Measurements from ENCODE around the gene FBXO10.

The FBXO10 gene

GRCh38 chr9:37551468-37551867, 24.7 kb downstream of the FBXO10 start:
- TF ChIP-seq, protein P1, sequence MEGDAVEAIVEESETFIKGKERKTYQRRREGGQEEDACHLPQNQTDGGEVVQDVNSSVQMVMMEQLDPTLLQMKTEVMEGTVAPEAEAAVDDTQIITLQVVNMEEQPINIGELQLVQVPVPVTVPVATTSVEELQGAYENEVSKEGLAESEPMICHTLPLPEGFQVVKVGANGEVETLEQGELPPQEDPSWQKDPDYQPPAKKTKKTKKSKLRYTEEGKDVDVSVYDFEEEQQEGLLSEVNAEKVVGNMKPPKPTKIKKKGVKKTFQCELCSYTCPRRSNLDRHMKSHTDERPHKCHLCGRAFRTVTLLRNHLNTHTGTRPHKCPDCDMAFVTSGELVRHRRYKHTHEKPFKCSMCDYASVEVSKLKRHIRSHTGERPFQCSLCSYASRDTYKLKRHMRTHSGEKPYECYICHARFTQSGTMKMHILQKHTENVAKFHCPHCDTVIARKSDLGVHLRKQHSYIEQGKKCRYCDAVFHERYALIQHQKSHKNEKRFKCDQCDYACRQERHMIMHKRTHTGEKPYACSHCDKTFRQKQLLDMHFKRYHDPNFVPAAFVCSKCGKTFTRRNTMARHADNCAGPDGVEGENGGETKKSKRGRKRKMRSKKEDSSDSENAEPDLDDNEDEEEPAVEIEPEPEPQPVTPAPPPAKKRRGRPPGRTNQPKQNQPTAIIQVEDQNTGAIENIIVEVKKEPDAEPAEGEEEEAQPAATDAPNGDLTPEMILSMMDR (IDR thresholded peaks at IDR 0.05; ENCODE audit: low read depth, low read length), result no peak
- no peak overlapping the region for H3K4me3 ChIP-seq (ENCODE audit: low read depth, low read length)

DNA sequence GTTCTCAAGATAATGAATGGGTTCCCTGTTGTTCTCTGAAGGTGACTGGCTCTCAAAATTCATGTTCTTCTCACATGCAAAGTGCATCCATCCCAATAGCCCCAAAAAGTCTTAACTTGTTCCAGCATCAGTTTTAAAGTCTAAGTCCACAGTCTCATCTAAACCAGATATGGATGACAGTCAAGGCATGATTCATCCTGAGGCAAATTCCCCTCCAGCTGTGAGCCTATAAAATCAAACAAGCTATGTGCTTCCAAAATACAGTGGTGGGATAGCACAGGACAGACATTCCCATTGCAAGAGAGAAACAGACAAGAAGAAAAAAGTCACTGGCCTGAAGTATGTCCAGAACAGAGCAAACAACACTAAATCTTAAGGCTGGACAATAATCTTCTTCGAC, 25.4 kb downstream of the FBXO10 start:
- H3K4me3 ChIP-seq (ENCODE audit: low read depth, low read length), result no peak overlapping the region
- TF ChIP-seq, protein P1 (IDR thresholded peaks at IDR 0.05; ENCODE audit: low read depth, low read length), result no peak

DNA sequence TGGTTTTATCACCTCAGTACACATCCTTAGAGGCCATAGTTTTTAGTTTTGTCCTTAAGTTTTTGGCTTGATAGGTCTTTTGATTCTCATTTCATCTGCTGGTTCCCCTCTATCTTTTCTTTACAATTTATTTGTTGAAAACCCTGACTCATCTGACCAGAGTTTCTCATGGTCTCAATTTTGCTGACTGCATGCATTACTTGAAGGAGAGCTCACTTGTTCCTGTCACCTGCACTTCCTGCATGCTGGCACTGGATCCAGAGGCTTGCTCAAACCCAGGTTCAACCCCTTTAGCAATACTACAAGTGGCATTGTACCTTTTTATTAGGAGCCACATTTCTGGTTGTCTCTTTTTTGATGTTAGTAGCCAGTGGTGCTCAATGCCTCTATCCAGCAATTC, 26.7 kb downstream of the FBXO10 start:
- TF ChIP-seq, protein P1 (IDR thresholded peaks at IDR 0.05; ENCODE audit: low read depth, low read length), result no peak
- H3K4me3 ChIP-seq (ENCODE audit: low read depth, low read length), result no peak overlapping the region

GRCh38 chr9:37547328-37547878, 28.8 kb downstream of the FBXO10 start:
- TF ChIP-seq, protein P1 (IDR thresholded peaks at IDR 0.05; ENCODE audit: low read depth, low read length), result no peak
- no peak overlapping the region for H3K4me3 ChIP-seq (ENCODE audit: low read depth, low read length)

- no peak overlapping the region for H3K4me3 ChIP-seq (ENCODE audit: low read depth, low read length)
- TF ChIP-seq, protein P1 (IDR thresholded peaks at IDR 0.05; ENCODE audit: low read depth, low read length), result no peak
Observed at GRCh38 chr9:37543468-37543867, 32.7 kb downstream of the FBXO10 start.

DNA sequence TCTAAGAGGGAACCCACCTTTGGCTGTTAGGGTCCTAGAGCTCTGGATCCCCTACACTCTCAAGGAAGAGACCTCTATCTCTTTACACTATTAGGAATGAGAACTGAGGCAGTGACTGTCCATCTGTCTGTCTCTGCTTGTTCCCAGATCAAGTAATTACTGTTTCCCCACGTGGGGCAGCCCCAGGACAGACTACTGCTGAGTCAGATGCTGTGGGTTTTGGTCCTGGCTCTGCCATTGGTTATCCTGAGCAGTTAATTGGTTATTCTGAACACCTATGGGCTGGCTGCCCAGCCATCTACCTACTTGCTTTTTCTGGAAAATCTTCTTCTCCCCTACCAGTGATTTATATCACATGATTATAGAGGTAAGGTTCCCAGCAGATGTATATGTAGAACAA, 33.3 kb downstream of the FBXO10 start:
- no peak overlapping the region for H3K4me3 ChIP-seq (ENCODE audit: low read depth, low read length)
- TF ChIP-seq, protein P1 (IDR thresholded peaks at IDR 0.05; ENCODE audit: low read depth, low read length), result no peak

DNA sequence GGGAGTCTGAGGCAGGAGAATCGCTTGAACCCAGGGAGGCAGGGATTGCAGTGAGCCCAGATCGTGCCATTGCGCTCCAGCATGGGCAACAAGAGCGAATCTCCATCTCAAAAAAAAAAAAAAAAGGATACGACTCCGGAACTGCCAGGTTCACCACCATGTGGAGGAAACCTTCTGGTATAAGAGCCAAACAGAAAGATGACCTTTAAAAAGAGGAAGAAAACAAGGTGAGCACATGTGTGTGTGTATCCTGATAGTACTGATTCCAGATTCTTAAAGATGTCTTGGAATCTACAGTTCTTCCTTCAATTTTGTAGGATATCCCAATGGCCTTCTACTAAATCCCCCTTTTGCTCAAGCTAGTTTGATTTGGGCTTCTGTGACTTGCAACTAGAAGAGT, 33.7 kb downstream of the FBXO10 start:
- H3K4me3 ChIP-seq (ENCODE audit: low read depth, low read length), result no peak overlapping the region
- TF ChIP-seq, protein P1 (IDR thresholded peaks at IDR 0.05; ENCODE audit: low read depth, low read length), result no peak

Measured in WI38 (cell line).